Measurements from ENCODE around the gene EPC2.

- no peak for TF ChIP-seq ZNF114 (tag by site-specific recombination; IDR thresholded peaks at IDR 0.05)
- no peak for TF ChIP-seq REST (tag by site-specific recombination; IDR thresholded peaks at IDR 0.05)
- TF ChIP-seq HOXA7 (CRISPR knock-in tag; IDR thresholded peaks at IDR 0.05; ENCODE audit: borderline replicate concordance) = no peak
- TF ChIP-seq CTCF (tag by site-specific recombination; IDR thresholded peaks at IDR 0.05) = no peak
- no peak for TF ChIP-seq ZNF112 (tag by site-specific recombination; IDR thresholded peaks at IDR 0.05)
- TF ChIP-seq REPIN1 (tag by site-specific recombination; IDR thresholded peaks at IDR 0.05; ENCODE audit: low read depth) = no peak
These were observed 172.7 kb downstream of the EPC2 start for GRCh38 chr2:148817210-148817708.

Measured in HEK293 (cell line).